Right lobe of liver (tissue), 6 donors: ENCODE measurements around the gene BMP7. TPM values are rescaled to one million over a fixed set of nuclear protein-coding genes. Genes with fewer than 3 reads are reported as not detected.

Experiments used
- ATAC-seq, 4 donors: fragments of 200-7000 bp; cut with Tn5 transposase; one replicate each; pipeline ENCODE4 v1.9.1; 2020; ENCODE audit warnings: mild to moderate bottlenecking in 4 of 4, moderate library complexity in 4 of 4
- DNase-seq, 3 donors: peaks; one replicate each; pipeline ENCODE4 v3.0.0-alpha.2; 2020
- H3K27ac ChIP-seq, 3 donors: fragments of 200-600 bp; one replicate each; pipeline ENCODE4 v1.8.0; 2022
- H3K27me3 ChIP-seq, 2 donors: fragments of 200-600 bp; one replicate each; pipeline ENCODE4 v1.8.0; 2022
- H3K36me3 ChIP-seq, 4 donors: fragments of 200-600 bp; sonication (generic) in 1 of 4; one replicate each; pipeline versions ENCODE4 v1.5.1 to v1.8.0; 2017 to 2022; ENCODE audit warnings: control low read depth in 1 of 4
- H3K4me1 ChIP-seq, 4 donors: fragments of 200-600 bp; sonication (generic) in 1 of 4; one replicate each; pipeline versions ENCODE4 v1.5.1 to v1.8.0; 2017 to 2022; ENCODE audit warnings: control low read depth in 1 of 4
- H3K4me3 ChIP-seq, 3 donors: fragments of 200-600 bp; one replicate each; pipeline ENCODE4 v1.8.0; 2022
- H3K9me3 ChIP-seq, 4 donors: fragments of 200-600 bp; sonication (generic) in 1 of 4; one replicate each; pipeline versions ENCODE4 v1.5.1 to v1.8.0; 2017 to 2022; ENCODE audit warnings: control low read depth in 1 of 4
- POLR2A ChIP-seq: fragments of 450-650 bp; IDR thresholded peaks from one replicate; pipeline ENCODE4 v1.6.1; 2017; ENCODE audit warnings: antibody characterized with exemption, mild to moderate bottlenecking
- WGBS: methylation state at CpG from one replicate; pipeline ENCODE4 v1.1.6; 2018; ENCODE audit warnings: low coverage, low lambda C conversion rate; ENCODE audit not compliant: insufficient coverage; ENCODE audit errors: missing lambda C conversion rate; 5-methylcytosine and 5-hydroxymethylcytosine counted together
- intact Hi-C, 2 donors: fragments of 100-400 bp; cut with DNase I; formaldehyde crosslinking; loops; one replicate each; pipeline versions ENCODE4 v1.11.2 to v1.14.1; 2022
- total RNA-seq, 6 experiments: library from RNA; depleted of rRNA in 2 of 6; stranded (reverse); fragments of >200 nt in 2 of 6; fragmentation: NEBNext Ultra II Directional in 3 of 6; extraction: Animal tissue kit (Norgen Biotek cat#: 25700) in 3 of 6; gene quantifications; one replicate each; pipeline versions ENCODE4 v1.1.0 to v1.2.4, GENCODE V29; 2016 to 2023
- TF ChIP-seq, protein P1 (sequence below), 4 donors: fragments of 200-600 bp in 3 of 4; fragments of 450-650 bp in 1 of 4; IDR thresholded peaks; one replicate each; pipeline versions ENCODE4 v1.5.1 to v1.8.0; 2016 to 2022; ENCODE audit warnings: antibody characterized with exemption in 4 of 4, mild to moderate bottlenecking in 2 of 4
- donor health status: DM: no; HTN: yes; CAD: no.
- donor health status: DM: no; HTN: no; CAD: no.
- donor health status: DM: no; HTN: no; CAD: no.
- donor health status: DM: no; HTN: yes; CAD: no.
- donor health status: DM: no; HTN: yes; CAD: no.

Gene BMP7
- total RNA-seq, 6 experiments from 2014 or later, result not detected

DNA sequence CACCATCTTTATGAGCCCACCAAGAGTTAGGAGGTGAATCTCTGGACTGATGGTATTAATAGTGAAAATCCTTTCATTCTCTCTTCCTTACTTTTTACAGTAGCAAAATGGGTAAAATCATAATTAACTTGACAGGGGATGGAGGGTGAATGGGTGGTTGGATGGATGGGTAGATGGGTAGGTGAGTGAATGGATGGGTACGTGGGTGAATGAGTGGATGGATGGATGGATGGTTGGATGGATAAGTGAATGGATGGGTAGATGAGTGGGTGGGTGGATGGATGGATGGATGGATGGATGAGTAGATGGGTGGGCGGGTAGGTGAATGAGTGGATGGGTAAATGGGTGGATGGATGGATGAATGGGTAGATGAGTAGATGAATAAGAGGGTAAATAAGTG lies 63.2 kb downstream of the BMP7 start:
- ATAC-seq, result no peak

DNA sequence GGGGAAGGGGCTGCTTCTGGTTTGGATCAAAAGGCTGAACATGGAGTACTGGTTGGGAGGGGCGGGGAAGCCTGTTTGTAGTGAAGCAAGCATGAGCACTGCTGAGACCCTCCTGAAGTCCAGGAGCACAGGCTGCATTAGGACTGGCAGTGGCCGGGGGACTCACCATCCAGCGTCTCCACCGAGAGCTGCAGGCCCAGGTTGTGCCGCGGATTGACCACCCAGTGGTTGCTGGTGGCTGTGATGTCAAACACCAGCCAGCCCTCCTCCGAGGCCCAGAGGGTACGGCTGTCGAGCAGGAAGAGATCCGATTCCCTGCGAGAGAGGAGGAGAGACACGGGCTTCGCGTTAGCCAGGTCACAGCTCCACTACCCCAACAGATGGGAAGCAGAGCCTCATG lies 64.1 kb downstream of the BMP7 start:
- intact Hi-C loops, result no loop called here

More for the DNA sequence above, 63.2 kb downstream of the BMP7 start:
- Histone ChIP-seq H3K9me3 (no peaks in the 10 kb centered on the region), H3K4me1 (no peaks in the 10 kb centered on the region), H3K4me3 (no peak overlapping the region), H3K36me3 (no peaks in the 10 kb centered on the region), H3K27ac (no peak overlapping the region), H3K27me3 (no peaks in the 10 kb centered on the region)
- 43% methylated on average over 2 of the region's 2 CpGs for WGBS
- TF ChIP-seq, protein P1, sequence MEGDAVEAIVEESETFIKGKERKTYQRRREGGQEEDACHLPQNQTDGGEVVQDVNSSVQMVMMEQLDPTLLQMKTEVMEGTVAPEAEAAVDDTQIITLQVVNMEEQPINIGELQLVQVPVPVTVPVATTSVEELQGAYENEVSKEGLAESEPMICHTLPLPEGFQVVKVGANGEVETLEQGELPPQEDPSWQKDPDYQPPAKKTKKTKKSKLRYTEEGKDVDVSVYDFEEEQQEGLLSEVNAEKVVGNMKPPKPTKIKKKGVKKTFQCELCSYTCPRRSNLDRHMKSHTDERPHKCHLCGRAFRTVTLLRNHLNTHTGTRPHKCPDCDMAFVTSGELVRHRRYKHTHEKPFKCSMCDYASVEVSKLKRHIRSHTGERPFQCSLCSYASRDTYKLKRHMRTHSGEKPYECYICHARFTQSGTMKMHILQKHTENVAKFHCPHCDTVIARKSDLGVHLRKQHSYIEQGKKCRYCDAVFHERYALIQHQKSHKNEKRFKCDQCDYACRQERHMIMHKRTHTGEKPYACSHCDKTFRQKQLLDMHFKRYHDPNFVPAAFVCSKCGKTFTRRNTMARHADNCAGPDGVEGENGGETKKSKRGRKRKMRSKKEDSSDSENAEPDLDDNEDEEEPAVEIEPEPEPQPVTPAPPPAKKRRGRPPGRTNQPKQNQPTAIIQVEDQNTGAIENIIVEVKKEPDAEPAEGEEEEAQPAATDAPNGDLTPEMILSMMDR (IDR thresholded peaks at IDR 0.05), result no peak
- TF ChIP-seq POLR2A, result no peak
- DNase-seq, result no peak
- intact Hi-C loops, result no loop called here

DNA sequence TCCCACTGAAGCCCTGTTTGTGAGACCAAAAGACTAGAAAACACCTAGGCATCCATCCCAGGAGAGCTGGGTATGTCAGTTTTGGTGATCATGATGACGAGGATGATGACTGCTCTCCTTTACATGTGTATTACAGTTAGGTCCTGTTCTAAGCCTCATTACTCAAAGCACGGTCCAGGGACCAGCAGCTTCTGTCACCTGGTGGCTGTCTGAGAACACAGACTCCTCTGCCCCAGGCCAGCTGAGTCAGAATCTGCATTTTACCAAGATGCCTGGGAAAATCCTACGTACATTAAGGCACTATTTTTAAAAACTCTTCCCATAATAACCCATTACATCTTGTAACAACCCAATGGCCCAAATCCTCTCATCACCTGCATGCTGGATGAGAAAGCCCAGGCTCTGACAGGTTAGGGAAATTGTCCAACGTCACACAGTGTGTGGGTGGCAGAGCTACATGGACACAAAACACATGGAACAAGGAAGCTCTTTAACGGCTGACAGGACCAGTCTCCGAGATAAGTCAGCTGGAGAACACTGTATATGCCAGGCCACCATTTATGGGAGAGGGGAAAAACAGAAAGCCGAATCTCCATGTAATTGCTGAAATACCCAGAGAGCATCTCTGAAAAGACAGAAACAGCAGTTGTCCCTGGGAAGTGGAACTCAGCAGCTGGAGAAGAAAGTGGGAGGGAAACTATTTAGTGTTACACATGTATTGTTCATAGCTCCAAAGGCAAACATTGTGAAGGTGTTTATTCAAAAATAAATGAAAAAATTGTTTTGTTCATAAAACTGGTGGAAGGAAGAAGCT lies 65.4 kb downstream of the BMP7 start:
- no peaks in the 10 kb centered on the region for H3K27me3 ChIP-seq
- DNase-seq (no peak), ATAC-seq (no peak)
- WGBS, result 52% methylated on average over 5 of the region's 7 CpGs
- no peaks in the 10 kb centered on the region for H3K9me3 ChIP-seq
- H3K4me3 ChIP-seq, result no peak overlapping the region
- no peaks in the 10 kb centered on the region for H3K4me1 ChIP-seq
- H3K36me3 ChIP-seq, result no peaks in the 10 kb centered on the region
- intact Hi-C loops, result no loop called here
- TF ChIP-seq, protein P1 (IDR thresholded peaks at IDR 0.05), result no peak
- no peak for TF ChIP-seq POLR2A
- H3K27ac ChIP-seq, result no peak overlapping the region

More for the DNA sequence above, 64.1 kb downstream of the BMP7 start:
- ATAC-seq (no peak), DNase-seq (no peak)
- Histone ChIP-seq H3K27ac (no peak overlapping the region), H3K4me3 (no peak overlapping the region), H3K9me3 (no peaks in the 10 kb centered on the region), H3K27me3 (no peaks in the 10 kb centered on the region), H3K4me1 (no peaks in the 10 kb centered on the region), H3K36me3 (no peaks in the 10 kb centered on the region)
- TF ChIP-seq, protein P1 (IDR thresholded peaks at IDR 0.05), result no peak
- no peak for TF ChIP-seq POLR2A
- WGBS, result 78% methylated on average over 4 of the region's 14 CpGs

DNA sequence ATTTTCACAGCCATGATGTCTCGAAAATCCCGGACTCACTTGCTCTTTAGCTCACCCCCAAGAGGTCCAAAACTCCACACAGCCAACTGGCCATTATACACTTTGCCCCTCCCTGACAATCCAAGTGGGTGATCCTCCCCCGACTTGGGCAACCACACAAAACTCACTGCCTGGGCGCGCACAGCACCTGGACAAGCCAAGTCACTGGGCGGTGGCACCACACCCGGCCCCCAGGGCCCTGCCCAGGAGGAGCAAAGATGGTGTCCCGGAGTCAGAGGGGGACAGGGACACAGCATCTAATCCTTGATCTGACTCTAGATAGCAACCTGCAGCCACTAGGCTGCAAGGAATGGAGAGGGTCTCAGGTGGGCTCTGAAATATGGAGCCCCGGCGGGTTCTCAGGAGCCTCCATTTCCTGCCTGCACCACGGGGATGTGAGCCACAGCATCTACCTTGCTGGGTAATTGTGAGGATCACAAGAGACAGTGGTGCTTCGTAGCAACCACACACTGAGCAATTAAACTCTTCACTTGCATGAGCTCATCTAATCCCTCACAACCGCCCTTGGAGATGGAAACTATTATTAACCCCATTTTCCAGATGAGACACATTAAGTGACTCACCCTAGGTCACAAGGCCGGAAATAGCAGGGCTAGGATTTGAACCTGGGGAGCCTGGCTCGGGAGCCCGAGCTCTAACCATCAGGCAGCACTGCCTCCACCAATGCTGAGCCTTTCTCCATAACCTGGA lies 66.6 kb downstream of the BMP7 start:
- intact Hi-C loops, result no loop called here
- DNase-seq, result no peak
- Histone ChIP-seq H3K36me3 (no peaks in the 10 kb centered on the region), H3K27ac (no peak overlapping the region), H3K27me3 (no peaks in the 10 kb centered on the region), H3K4me1 (no peaks in the 10 kb centered on the region), H3K4me3 (no peak overlapping the region), H3K9me3 (no peaks in the 10 kb centered on the region)
- TF ChIP-seq, protein P1 (IDR thresholded peaks at IDR 0.05), result no peak
- no peak for TF ChIP-seq POLR2A
- 66% methylated on average over 7 of the region's 16 CpGs for WGBS
- no peak for ATAC-seq
